Stimulated activated CD4-positive, alpha-beta T cell treated with anti-CD3 and anti-CD28 coated beads, TNF-alpha, amount 100 ng/mL, for 1 hour (primary cell): ENCODE data around the gene WNT9B.
"Not testable (repeated sequence)": the region's sequence is repeated elsewhere in the genome, so short reads cannot be mapped to it uniquely, and the experiment has no call there.

ENCODE experiments used
- DNase-seq, 3 donors: peaks; one replicate each; pipeline ENCODE4 v3.0.0-alpha.2; 2020; ENCODE audit warnings: low read depth in 3 of 3, low spot score in 1 of 3

Gene WNT9B

DNA sequence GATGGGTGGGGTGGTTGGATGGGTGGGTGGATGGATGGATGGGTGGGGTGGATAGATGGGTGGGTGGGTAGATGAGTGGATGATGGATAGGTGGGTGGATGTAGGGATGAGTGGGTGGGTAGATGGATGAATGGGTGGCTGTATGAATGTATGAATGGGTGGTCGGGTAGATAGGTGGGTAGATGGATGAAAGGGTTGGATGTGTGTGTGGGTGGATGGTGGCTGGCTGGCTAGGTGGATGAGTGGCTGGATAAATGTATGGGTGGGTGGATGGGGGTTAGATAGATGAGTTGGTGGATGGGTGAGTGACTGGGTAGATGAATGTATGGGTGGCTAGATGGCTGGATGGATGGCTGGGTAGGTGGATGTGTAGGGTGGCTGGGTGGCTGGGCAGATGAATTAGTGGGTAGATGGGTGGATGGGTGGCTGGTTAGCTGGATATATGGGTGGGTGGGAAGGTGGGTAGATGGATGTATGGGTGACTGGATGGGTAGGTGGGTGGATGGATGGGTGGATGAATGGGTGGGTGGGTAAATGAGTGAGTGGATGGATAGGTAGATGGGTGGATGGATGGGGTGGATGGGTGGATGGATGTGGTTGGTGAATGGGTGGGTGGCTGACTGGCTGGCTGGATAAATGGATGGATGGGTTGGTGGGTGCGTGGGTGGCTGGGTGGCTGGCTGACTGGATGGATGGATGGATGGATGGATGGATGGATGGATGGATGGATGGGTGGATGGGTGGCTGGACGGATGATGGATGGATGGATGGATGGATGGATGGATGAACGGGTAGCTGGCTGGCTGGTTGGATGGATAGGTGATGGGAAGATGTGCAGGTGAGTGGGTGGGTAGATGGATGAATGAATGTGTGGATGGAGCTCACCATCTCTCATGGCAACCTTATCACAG is 52.6 kb downstream of the WNT9B start:
- no peak for DNase-seq

DNA sequence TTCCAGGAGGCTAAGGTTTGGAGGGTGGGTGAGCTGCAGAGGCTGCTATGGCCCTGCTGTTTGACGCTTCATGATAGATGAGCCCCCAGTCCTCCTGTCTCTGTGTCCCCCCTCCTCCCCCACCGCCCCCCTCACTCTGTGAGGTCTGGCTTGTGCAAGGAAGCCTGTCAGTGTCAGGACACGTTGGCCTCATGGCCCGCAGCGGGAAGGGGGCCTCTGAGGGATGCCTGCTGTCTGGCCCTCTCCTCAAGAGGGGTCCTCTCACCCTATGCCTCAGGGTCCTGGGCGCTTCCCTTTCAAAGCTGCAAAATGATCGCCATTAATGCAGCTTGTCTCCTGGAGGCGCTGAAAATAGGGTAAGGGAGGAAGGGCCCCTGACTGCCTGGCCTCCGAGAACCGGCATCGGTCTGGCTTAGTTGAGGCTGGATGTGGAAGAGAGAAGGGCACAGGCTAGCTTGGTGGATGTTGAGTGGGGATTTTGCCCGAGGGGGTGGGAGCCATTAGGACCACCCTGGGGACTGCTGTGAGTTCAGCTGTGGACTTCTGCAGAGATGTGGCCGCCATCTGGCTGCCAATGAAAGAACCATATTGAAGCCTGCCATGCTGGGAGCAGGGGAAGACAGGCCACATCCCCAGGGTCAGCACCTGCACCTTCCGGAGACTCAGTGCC is 56.8 kb downstream of the WNT9B start:
- no peak for DNase-seq

DNA sequence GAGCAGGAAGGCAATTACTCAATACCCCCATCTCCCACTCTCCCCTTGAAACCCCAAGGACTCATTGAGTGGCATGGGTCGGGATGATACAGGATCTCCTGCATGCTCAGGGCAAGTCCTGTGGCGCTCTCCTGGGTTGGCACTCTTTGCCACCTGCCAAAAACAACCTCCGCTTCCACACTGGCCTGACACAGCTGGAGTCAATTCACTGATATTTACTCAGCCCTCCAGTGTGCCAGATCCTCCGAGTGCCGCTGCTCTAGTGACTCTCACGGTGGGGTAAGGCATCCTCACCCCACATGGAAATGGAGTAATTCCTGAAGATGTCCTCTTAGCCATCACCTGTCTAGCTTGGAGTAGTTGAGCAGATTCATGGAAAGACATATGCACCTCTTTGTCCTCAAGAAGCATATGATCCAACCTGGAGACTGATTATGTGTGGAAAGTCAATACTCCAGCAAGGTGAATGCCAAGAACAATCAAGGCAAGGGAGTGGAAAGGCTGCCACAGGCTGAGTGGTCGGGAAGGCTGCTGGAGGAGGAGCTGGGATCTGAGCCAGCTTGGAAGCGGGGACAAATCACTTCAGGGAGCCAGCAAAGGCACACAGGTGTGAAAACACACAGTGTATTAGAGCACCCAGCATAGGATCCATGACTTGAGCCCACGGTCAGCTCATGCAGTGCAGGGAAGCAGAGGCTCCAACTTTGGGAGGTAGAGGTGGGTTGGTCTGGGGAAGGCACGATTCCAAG is 59.0 kb downstream of the WNT9B start:
- DNase-seq = no peak

DNA sequence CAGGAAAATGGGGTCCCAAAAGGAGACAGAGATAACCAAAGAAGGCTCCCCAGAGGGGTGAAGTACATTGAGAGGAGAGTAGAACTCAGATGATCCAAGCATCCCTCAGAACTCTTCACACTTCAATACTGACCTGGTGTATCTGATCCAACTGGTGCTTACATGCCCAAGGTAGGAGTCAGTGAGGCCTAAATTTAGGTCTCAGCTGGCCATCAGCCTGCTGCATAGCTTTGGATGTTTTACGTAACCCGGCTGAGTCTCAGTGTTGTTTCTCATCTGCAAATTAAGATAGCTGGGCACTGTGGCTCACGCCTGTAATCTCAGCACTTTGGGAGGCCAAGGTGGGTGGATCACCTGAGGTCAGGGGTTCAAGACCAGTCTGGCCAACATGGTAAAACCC is 59.9 kb downstream of the WNT9B start:
- DNase-seq = no peak

DNA sequence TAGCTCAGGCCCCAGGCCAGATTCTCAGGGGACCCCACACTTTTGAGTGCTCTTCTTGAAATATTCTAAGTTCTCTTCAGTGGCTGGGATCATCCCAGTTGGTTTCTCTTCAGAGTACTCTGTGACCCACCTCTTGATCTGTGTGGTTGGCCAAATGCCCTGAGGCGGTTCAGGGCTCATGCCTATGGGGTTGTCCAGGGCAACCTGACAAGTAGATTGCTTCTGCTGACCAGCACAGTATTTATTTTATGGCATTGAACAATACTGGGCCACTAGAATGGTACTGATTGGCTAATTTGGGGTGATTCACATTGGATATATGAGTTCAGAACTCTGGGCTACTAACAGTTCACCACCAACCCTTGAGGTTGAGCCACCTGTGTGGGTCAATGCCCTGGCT is 64.2 kb downstream of the WNT9B start:
- DNase-seq = no peak

DNA sequence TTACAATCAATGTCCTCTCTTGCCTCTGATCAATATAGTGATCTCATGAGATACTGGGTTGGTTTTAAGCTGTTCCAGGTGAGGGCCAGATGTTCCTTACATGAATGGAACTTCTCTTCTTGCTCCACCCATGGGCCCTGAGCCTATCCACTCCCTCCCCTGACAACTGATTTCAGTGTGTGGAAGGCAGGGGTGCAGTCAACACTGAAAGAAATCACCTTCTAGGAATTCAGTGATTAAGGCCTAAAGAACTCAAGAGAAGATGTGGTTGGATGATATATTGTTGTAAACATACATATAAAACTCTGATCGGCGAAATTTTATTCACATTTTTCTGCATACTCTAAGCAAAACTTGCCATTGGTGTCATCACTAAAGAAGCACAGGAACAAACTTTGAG is 64.8 kb downstream of the WNT9B start:
- DNase-seq = no peak

DNA sequence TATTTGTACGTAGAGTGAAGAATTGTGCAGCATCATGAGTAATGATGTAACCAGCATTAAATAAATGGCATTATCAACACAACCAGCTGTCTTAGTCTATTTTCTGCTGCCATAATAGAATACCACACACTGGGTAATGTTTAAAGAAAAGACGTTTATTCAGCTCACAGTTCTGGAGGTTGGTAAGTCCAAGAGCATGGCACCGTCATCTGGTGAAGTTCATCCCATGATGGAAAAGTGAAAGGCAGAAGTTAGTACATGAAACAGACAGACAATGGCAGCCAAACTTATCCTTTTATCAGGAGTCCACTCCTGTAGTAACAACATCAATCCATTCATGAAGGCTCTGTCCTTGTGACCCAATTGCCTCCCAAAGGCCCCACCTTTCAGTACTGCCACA is 65.2 kb downstream of the WNT9B start:
- no peak for DNase-seq

DNA sequence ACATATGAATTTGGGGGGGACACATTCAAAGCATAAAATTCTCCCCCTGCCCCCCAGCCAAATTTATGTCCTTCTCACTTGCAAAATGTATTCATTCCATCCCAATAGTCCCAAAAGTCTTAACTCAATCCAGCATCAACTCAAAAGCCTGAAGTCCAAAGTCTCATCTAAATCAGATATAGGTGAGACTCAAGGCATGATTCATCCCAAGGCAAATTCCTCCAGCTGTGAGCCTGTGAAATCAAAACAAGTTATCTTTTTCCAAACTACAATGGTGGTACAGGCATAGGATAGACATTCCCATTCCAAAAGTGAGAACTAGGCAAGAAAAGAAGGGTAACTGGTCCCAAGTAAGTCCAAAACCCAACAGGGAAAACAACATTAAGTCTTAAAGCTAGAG is 65.7 kb downstream of the WNT9B start:
- DNase-seq = no peak

DNA sequence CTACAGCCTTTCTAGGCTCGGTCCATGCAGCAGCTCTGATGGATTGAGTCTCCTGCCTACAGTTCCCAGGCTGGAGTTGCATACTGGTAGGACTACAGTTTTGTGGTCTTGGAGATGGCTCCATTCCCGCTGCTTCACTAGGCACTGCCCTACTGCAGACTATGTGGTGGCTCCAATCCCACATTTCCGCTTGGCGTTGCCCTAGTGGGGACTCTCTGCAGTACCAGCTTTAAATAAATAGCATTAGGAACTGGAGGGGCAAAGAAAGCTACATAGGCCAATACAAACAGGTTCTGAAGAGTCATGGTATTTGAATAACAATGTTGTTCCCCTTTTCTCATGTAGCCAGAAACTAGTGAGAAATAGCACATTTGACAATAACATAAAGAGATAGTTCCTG is 66.1 kb downstream of the WNT9B start:
- no peak for DNase-seq

DNA sequence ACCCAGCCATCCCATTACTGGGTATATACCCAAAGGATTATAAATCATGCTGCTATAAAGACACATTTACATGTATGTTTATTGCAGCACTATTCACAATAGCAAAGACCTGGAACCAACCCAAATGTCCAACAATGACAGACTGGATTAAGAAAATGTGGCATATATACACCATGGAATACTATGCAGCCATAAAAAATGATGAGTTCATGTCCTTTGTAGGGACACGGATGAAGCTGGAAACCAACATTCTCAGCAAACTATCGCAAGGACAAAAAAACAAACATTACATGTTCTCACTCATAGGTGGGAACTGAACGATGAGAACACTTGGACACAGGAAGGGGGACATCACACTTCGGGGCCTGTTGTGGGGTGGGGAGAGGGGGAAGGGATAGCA is 70.6 kb downstream of the WNT9B start:
- not testable (repeated sequence) for DNase-seq

DNA sequence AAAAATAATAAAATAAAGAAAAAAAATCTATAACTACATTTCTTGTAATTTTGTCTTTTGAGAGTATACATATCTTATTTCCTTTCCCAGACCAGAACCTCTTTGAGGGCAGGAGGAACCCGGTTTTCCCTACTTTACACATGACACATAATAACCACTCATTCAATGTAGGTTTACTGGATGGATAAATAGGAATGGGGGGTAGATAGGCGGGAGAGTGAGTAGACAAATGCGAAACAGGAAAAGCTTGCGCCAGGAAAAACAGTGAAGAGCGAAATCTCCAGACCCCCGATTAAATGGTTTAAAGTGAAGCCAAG is 71.1 kb downstream of the WNT9B start:
- DNase-seq = no peak

DNA sequence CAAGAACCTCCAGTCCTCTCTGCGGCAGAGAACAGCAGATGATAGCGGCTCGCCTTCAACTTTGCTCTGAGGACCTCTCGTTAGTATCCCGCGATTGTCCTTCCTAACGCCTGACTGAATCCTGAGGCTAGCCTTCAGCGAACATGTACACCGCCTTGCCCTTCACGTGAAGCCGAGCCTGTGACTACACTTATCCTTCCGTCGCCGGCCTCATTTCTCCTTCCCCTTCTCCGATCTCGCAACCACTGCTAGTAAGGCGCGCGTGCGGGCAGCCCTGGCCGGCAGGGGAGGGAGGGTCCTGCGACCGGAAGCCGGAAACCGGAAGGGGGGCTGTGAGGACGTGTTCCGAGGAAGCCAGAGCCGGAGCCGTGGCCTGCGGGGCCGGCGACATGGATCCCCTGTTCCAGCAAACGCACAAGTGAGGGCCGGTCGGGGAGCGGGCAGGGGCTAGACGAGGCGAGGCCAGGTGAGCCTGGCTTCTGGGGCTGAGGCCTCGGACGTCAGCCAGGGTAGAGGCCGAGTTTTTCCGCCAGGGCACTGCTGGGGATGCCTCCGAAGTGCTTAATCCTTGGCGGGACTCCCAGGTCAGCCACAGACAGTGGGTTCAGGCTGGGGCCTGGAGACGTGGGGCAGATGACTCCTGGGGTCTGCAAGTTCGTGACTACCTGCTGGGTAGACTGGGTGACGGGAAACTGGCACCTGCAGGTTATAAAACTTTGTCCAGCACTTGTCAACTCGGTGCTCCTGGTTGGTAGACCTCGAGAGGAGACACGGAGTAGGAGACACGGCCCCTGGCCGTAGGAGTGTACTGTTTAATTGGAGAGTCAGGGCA is 71.6 kb downstream of the WNT9B start, which contains the start of gene GOSR2:
GOSR2 (plus strand) TSS at position 357 of the 832 bp plus-strand sequence; CDS start at position 390, 33 bp downstream.
- peak; percentile 71 to 88 (median 78) for DNase-seq

DNA sequence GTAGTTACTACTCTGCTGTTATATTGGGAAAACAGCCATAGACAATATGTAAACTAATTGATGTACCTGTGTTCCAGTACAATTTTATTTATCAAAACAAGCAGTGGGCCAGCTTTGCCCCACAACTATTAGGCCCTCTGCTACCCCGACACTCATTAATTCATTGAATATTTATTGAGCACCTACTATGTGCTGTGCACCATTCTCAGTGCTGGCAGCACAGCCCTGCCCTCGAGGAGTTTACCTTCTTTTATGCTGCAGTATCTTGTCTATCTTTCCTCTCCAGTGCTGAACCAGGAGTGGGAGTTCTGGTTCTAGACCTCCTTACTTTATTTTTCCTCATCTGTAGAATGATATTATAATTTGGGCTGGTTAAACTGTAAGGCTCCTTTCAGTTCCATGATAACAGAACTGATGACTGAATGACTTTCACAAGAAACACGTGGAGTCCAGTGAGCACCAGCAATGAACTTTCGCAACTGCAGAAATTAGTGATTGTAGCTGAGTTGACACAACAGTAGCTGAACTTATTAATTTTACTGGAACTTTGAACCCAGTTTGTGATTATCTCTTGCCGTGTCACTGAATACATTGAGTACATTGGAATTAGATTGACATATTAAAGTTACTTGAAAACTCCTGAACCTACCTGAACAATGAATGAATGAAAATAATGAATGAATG is 73.9 kb downstream of the WNT9B start:
- DNase-seq = no peak

DNA sequence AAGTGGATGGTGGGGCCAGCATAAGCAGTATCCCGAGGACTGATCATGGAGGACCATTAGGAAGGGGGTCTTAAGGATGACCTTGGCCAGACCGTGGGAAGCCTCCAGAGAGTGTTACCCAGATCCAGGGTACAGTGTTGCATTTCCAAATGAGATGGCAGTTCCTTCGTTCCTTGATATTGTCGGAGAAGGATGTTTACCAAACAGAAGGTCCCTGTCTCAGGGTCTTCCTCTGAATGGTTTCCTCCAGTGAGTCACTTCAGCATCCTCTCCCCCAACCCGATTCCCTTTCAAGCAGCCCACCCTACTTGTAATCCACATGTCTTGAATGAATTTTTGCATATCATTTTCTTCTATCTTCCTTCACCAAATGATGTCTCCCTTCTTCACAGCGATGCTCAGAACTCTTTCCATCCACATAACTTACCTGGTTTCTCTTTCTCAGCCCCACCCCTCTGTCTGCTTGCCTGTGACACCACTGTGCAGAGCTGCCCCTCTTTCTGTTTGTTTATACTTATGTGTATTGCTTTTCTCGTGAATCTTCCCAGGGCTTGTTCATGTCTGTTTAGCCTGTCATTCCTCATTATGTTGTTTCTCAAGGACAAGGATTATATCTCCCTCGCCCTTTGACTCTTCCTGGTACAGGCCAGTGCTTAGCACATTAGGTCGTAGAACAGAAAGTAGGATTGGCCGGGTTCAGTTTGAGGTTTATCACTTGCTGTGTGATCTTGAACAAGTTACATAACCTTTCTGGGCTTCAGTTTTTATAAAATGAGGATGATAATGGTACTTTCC is 77.3 kb downstream of the WNT9B start:
- no peak for DNase-seq

DNA sequence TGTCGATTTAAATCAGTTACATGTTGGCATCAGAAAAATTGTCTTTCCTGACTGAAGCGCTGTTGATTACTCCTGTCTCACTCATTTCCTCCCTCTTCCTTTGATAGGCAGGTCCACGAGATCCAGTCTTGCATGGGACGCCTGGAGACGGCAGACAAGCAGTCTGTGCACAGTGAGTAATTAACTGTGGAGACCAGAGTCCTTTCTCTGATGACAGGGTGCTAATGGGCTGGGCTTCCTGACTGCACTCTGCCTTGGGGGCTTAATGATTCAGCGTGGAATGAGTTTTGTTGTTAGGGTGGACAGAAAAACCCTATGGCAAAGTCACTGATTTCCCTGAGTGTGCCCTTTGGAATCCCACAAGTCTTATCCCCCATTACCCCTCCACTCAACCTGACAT is 78.0 kb downstream of the WNT9B start:
- DNase-seq = no peak

DNA sequence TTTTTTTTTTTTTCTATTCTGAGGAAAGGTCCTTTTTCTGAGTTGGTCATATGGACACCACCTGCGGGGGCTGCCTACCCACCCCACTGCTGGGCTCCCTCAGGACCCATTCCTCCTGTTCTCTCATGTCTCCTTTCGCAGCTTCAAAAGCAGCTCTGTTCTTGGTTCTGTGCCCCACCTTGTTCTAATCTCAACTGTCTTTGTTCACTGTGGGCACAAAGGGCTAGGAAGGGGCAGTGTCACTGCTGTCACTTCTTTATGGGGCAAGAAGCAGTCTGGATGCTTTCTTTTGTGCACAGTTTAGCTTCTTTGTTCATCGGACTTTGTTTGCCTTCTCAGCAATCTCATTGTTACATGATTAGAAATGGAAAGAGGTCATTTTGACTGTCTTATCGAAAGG is 78.7 kb downstream of the WNT9B start:
- no peak for DNase-seq

DNA sequence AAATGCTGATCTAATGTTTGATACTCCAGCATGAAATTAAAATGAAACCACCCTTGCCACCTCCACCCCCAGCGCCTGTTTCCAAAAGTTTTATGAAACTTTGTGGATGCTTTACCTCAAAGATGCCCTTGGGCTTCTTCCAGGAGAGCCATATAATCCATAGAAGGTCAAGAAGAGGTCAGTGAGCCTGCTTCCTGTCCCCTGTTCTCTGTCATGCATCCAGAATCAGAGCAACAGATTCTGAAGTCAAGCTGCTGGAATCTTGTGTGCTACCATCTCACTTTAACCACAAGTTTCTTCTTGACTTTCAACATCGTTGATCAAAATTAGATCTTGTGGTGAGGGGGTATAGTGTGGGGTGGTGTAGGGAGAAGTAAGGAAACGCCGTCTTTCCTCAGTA is 80.2 kb downstream of the WNT9B start:
- DNase-seq = no peak

DNA sequence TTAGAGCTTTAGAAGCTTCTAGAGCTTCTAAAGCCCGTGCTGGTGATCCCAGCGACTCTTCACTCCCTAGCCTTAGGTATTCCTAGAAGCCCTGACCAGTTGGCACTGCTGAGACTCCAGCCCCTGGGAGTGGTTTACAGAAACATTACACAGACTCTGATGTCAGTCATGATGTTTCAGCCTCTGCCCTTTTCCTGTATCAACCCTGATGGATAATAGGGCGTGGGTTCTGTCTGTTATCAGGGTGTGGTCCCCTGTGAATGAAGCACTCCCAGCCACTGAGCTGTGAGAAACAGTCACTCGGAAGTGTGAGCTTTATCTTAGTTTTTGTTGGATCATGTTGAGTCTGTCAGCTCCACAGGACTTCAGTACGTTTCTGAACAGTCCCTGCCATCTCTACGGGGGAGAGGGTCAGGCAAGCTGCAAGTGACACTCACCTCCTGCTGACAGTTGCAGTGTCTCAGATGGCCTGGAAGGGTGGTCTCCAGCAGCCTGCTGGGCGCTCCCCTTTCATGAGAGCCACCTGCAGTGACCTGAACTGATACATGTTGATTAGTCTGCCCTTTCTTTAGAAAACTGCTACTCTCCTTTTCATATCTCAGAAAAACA is 84.4 kb downstream of the WNT9B start:
- DNase-seq = no peak
